ENCODE results near the gene VPS35L. TPM values are rescaled to one million over a fixed set of nuclear protein-coding genes. Genes with fewer than 3 reads are reported as not detected.

VPS35L gene
- total RNA-seq, 1 donor from 2014 or later = 60.0 TPM

- TF ChIP-seq, protein P1, sequence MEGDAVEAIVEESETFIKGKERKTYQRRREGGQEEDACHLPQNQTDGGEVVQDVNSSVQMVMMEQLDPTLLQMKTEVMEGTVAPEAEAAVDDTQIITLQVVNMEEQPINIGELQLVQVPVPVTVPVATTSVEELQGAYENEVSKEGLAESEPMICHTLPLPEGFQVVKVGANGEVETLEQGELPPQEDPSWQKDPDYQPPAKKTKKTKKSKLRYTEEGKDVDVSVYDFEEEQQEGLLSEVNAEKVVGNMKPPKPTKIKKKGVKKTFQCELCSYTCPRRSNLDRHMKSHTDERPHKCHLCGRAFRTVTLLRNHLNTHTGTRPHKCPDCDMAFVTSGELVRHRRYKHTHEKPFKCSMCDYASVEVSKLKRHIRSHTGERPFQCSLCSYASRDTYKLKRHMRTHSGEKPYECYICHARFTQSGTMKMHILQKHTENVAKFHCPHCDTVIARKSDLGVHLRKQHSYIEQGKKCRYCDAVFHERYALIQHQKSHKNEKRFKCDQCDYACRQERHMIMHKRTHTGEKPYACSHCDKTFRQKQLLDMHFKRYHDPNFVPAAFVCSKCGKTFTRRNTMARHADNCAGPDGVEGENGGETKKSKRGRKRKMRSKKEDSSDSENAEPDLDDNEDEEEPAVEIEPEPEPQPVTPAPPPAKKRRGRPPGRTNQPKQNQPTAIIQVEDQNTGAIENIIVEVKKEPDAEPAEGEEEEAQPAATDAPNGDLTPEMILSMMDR (IDR thresholded peaks at IDR 0.05; ENCODE audit: unreplicated experiment) = no peak
- no peaks in the 10 kb centered on the region for H3K4me1 Mint-ChIP-seq (ENCODE audit: unreplicated experiment)
- H3K4me3 Mint-ChIP-seq (ENCODE audit: unreplicated experiment) = no peak overlapping the region
Observed at GRCh38 chr16:19655242-19655777, 99.8 kb downstream of the VPS35L start.

DNA sequence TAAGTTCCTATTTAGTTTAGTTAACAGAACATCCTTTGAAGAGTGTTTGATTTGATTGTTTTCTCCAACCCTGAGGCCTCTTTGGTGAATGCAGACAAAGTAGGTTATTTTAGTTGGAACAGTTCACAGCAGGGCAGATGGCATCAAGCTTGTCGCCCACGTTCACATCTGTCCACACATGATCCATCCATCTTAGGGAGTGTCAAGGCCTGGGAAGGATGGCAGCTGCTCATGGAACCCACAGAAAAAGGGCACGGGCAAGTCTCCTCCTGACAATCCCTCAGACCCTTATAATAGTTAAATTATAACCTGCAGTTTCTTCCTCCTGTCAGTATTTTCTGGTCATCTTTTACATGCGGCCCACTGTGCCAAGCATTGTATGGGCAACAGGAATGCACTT is 102.3 kb downstream of the VPS35L start:
- H3K36me3 Mint-ChIP-seq (ENCODE audit: low read depth, unreplicated experiment) = peaks cover 27% of the 10 kb centered on the region
- no peaks in the 10 kb centered on the region for H3K9me3 Mint-ChIP-seq (ENCODE audit: unreplicated experiment)
- H3K27ac Mint-ChIP-seq (ENCODE audit: unreplicated experiment) = no peak overlapping the region
- no peak for DNase-seq (ENCODE audit: low spot score)
- no peaks in the 10 kb centered on the region for H3K27me3 Mint-ChIP-seq (ENCODE audit: unreplicated experiment)
- TF ChIP-seq, protein P1 (IDR thresholded peaks at IDR 0.05; ENCODE audit: unreplicated experiment) = no peak
- no peaks in the 10 kb centered on the region for H3K4me1 Mint-ChIP-seq (ENCODE audit: unreplicated experiment)
- no peak overlapping the region for H3K4me3 Mint-ChIP-seq (ENCODE audit: unreplicated experiment)

More at GRCh38 chr16:19655242-19655777, 99.8 kb downstream of the VPS35L start:
- DNase-seq (ENCODE audit: low spot score) = no peak
- no peak overlapping the region for H3K27ac Mint-ChIP-seq (ENCODE audit: unreplicated experiment)
- H3K27me3 Mint-ChIP-seq (ENCODE audit: unreplicated experiment) = no peaks in the 10 kb centered on the region
- H3K36me3 Mint-ChIP-seq (ENCODE audit: low read depth, unreplicated experiment) = peaks cover 35% of the 10 kb centered on the region
- H3K9me3 Mint-ChIP-seq (ENCODE audit: unreplicated experiment) = no peaks in the 10 kb centered on the region

DNA sequence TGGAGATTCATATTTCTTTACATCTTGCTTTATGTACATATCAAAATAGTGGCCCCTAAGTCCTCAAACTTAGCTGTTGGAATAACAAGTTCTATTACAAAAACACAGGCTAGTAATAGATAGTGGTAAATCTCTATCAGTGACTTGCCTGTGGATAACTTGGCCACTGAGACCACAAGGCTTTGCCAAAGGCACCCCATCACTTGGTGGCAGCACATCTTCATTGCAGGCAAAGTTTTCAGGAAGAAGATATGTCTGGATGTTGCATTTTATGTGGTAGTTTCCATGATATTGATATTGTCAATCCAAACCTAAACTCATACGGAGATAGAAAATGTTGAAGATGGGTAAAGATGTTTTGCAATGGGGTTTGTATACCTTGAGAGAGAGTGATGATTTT is 104.1 kb downstream of the VPS35L start:
- TF ChIP-seq, protein P1 (IDR thresholded peaks at IDR 0.05; ENCODE audit: unreplicated experiment) = no peak
- Mint-ChIP-seq H3K36me3 (ENCODE audit: low read depth, unreplicated experiment) (peaks cover 26% of the 10 kb centered on the region), H3K4me3 (ENCODE audit: unreplicated experiment) (no peak overlapping the region), H3K27ac (ENCODE audit: unreplicated experiment) (no peak overlapping the region), H3K9me3 (ENCODE audit: unreplicated experiment) (no peaks in the 10 kb centered on the region), H3K27me3 (ENCODE audit: unreplicated experiment) (no peaks in the 10 kb centered on the region), H3K4me1 (ENCODE audit: unreplicated experiment) (no peaks in the 10 kb centered on the region)
- DNase-seq (ENCODE audit: low spot score) = no peak

DNA sequence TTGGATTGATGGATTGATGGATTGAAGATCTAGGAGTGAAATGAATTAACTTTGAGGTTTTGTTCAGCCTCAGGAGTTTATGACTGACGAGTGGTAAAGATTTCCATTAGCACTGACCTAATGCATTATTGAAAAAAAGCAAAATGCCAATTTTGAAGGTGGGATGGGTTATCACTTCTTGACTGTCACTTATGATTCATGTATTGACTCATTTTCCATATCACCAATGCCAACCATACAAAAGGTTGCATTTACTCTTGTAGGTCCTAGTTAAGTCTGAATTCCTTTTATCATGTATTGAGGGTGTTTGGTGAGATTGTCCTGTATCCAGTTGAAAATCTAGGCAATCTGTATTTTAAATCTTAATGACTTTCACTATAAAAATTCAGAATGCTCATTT is 104.9 kb downstream of the VPS35L start:
- TF ChIP-seq, protein P1 (IDR thresholded peaks at IDR 0.05; ENCODE audit: unreplicated experiment) = no peak
- H3K27me3 Mint-ChIP-seq (ENCODE audit: unreplicated experiment) = no peaks in the 10 kb centered on the region
- H3K36me3 Mint-ChIP-seq (ENCODE audit: low read depth, unreplicated experiment) = peaks cover 29% of the 10 kb centered on the region
- H3K4me1 Mint-ChIP-seq (ENCODE audit: unreplicated experiment) = no peaks in the 10 kb centered on the region
- H3K4me3 Mint-ChIP-seq (ENCODE audit: unreplicated experiment) = no peak overlapping the region
- H3K9me3 Mint-ChIP-seq (ENCODE audit: unreplicated experiment) = no peaks in the 10 kb centered on the region
- no peak overlapping the region for H3K27ac Mint-ChIP-seq (ENCODE audit: unreplicated experiment)
- no peak for DNase-seq (ENCODE audit: low spot score)

GRCh38 chr16:19662351-19662750 is 106.8 kb downstream of the VPS35L start:
- H3K9me3 Mint-ChIP-seq (ENCODE audit: unreplicated experiment) = no peaks in the 10 kb centered on the region

More at GRCh38 chr16:19662351-19662750, 106.8 kb downstream of the VPS35L start:
- peaks cover 22% of the 10 kb centered on the region for H3K36me3 Mint-ChIP-seq (ENCODE audit: low read depth, unreplicated experiment)
- H3K27ac Mint-ChIP-seq (ENCODE audit: unreplicated experiment) = no peak overlapping the region
- H3K27me3 Mint-ChIP-seq (ENCODE audit: unreplicated experiment) = no peaks in the 10 kb centered on the region
- H3K4me3 Mint-ChIP-seq (ENCODE audit: unreplicated experiment) = peak overlapping the region; percentile 38
- DNase-seq (ENCODE audit: low spot score) = no peak
- no peaks in the 10 kb centered on the region for H3K4me1 Mint-ChIP-seq (ENCODE audit: unreplicated experiment)
- TF ChIP-seq, protein P1 (IDR thresholded peaks at IDR 0.05; ENCODE audit: unreplicated experiment) = no peak

All from endothelial cell (in vitro differentiated cells).